Right lobe of liver (tissue), 6 donors: ENCODE measurements around the gene AGRN. TPM values are rescaled to one million over a fixed set of nuclear protein-coding genes. Genes with fewer than 3 reads are reported as not detected.
A peak's percentile ranks its signal among the peaks of the same experiment; 100 is the strongest.
"Not testable (repeated sequence)": the region's sequence is repeated elsewhere in the genome, so short reads cannot be mapped to it uniquely, and the experiment has no call there.

Source experiments
- ATAC-seq, 4 donors: fragments of 200-7000 bp; cut with Tn5 transposase; one replicate each; pipeline ENCODE4 v1.9.1; 2020; ENCODE audit warnings: mild to moderate bottlenecking in 4 of 4, moderate library complexity in 4 of 4
- DNase-seq, 3 donors: peaks; one replicate each; pipeline ENCODE4 v3.0.0-alpha.2; 2020
- H3K27ac ChIP-seq, 3 donors: fragments of 200-600 bp; one replicate each; pipeline ENCODE4 v1.8.0; 2022
- H3K27me3 ChIP-seq, 2 donors: fragments of 200-600 bp; one replicate each; pipeline ENCODE4 v1.8.0; 2022
- H3K36me3 ChIP-seq, 4 donors: fragments of 200-600 bp; sonication (generic) in 1 of 4; one replicate each; pipeline versions ENCODE4 v1.5.1 to v1.8.0; 2017 to 2022; ENCODE audit warnings: control low read depth in 1 of 4
- H3K4me1 ChIP-seq, 4 donors: fragments of 200-600 bp; sonication (generic) in 1 of 4; one replicate each; pipeline versions ENCODE4 v1.5.1 to v1.8.0; 2017 to 2022; ENCODE audit warnings: control low read depth in 1 of 4
- H3K4me3 ChIP-seq, 3 donors: fragments of 200-600 bp; one replicate each; pipeline ENCODE4 v1.8.0; 2022
- H3K9me3 ChIP-seq, 4 donors: fragments of 200-600 bp; sonication (generic) in 1 of 4; one replicate each; pipeline versions ENCODE4 v1.5.1 to v1.8.0; 2017 to 2022; ENCODE audit warnings: control low read depth in 1 of 4
- CTCF ChIP-seq, 4 donors: fragments of 200-600 bp in 3 of 4; fragments of 450-650 bp in 1 of 4; IDR thresholded peaks; one replicate each; pipeline versions ENCODE4 v1.5.1 to v1.8.0; 2016 to 2022; ENCODE audit warnings: antibody characterized with exemption in 4 of 4, mild to moderate bottlenecking in 2 of 4
- POLR2A ChIP-seq: fragments of 450-650 bp; IDR thresholded peaks from one replicate; pipeline ENCODE4 v1.6.1; 2017; ENCODE audit warnings: antibody characterized with exemption, mild to moderate bottlenecking
- WGBS: methylation state at CpG from one replicate; pipeline ENCODE4 v1.1.6; 2018; ENCODE audit warnings: low coverage, low lambda C conversion rate; ENCODE audit not compliant: insufficient coverage; ENCODE audit errors: missing lambda C conversion rate; 5-methylcytosine and 5-hydroxymethylcytosine counted together
- intact Hi-C, 2 donors: fragments of 100-400 bp; cut with DNase I; formaldehyde crosslinking; loops; one replicate each; pipeline versions ENCODE4 v1.11.2 to v1.14.1; 2022
- total RNA-seq, 6 experiments: library from RNA; depleted of rRNA in 2 of 6; stranded (reverse); fragments of >200 nt in 2 of 6; fragmentation: NEBNext Ultra II Directional in 3 of 6; extraction: Animal tissue kit (Norgen Biotek cat#: 25700) in 3 of 6; gene quantifications; one replicate each; pipeline versions ENCODE4 v1.1.0 to v1.2.4, GENCODE V29; 2016 to 2023
- donor health status: DM: no; HTN: yes; CAD: no.
- donor health status: DM: no; HTN: no; CAD: no.
- donor health status: DM: no; HTN: no; CAD: no.
- donor health status: DM: no; HTN: yes; CAD: no.
- donor health status: DM: no; HTN: yes; CAD: no.

Gene AGRN
- total RNA-seq, 6 experiments from 2014 or later = 14.2 to 44.5 (median 35.2) TPM

GRCh38 chr1:1063261-1063944 lies 43.5 kb downstream of the AGRN start:
- TF ChIP-seq POLR2A (no peak), CTCF (IDR thresholded peaks at IDR 0.05) (no peak)
- WGBS = 60% methylated on average over 1 of the region's 24 CpGs
- DNase-seq = no peak
- H3K27ac ChIP-seq = no peak overlapping the region
- peaks cover 0 to 12% (median 3%) of the 10 kb centered on the region in 4 donors for H3K4me1 ChIP-seq
- ATAC-seq = peak in 1 of 4 donors; percentile 1
- intact Hi-C loops = loop anchor here in 1 of 2 donors (10.0 kb wide), 1 partner anchor 79 kb away; the partner anchor contains the start of gene PERM1
- H3K9me3 ChIP-seq = no peaks in the 10 kb centered on the region
- no peak overlapping the region for H3K4me3 ChIP-seq
- no peaks in the 10 kb centered on the region for H3K36me3 ChIP-seq
- peaks cover 0 to 20% of the 10 kb centered on the region in 2 donors for H3K27me3 ChIP-seq

GRCh38 chr1:1063945-1064831 lies 44.3 kb downstream of the AGRN start:
- TF ChIP-seq POLR2A = no peak
- TF ChIP-seq CTCF (IDR thresholded peaks at IDR 0.05) = peak; percentile 92 to 97 (median 96)
- intact Hi-C loops = loop anchor here (2.0 to 10.0 kb wide), 2 partner anchors 79 to 81 kb away; partner anchors contain the start of gene PERM1 (in 2 of the 2)
- Histone ChIP-seq H3K4me3 (no peak overlapping the region), H3K4me1 (peaks cover 0 to 6% (median under 1%) of the 10 kb centered on the region in 4 donors), H3K36me3 (no peaks in the 10 kb centered on the region), H3K27ac (no peak overlapping the region), H3K27me3 (peaks cover 0 to 20% of the 10 kb centered on the region in 2 donors), H3K9me3 (no peaks in the 10 kb centered on the region)
- peak in 2 of 3 donors; percentile 70 to 71 for DNase-seq
- peak; percentile 68 to 77 (median 76) for ATAC-seq
- WGBS = 14% methylated on average over 15 of the region's 50 CpGs

- Histone ChIP-seq H3K4me1 (peaks cover 0 to 6% (median 3%) of the 10 kb centered on the region in 4 donors), H3K27me3 (peaks cover 0 to 12% of the 10 kb centered on the region in 2 donors), H3K36me3 (no peaks in the 10 kb centered on the region), H3K4me3 (no peak overlapping the region), H3K9me3 (no peaks in the 10 kb centered on the region), H3K27ac (no peak overlapping the region)
- WGBS = 43% methylated on average over 15 of the region's 20 CpGs
- TF ChIP-seq CTCF (IDR thresholded peaks at IDR 0.05) (no peak), POLR2A (no peak)
- no peak for DNase-seq
- no peak for ATAC-seq
- intact Hi-C loops = loop anchor here (2.0 to 10.0 kb wide), 2 partner anchors 81 to 83 kb away; partner anchors contain the start of gene PERM1 (in 2 of the 2)
Observed at GRCh38 chr1:1065265-1065939, 45.5 kb downstream of the AGRN start.

- not testable (repeated sequence) for H3K27ac ChIP-seq, H3K36me3 ChIP-seq, H3K27me3 ChIP-seq, H3K4me3 ChIP-seq, DNase-seq, H3K4me1 ChIP-seq, H3K9me3 ChIP-seq, ATAC-seq
- intact Hi-C loops = loop anchor here (2.0 to 10.0 kb wide), 2 partner anchors 81 to 83 kb away; partner anchors contain the start of gene PERM1 (in 2 of the 2)
- WGBS = 66% methylated on average over 8 of the region's 11 CpGs
Observed at GRCh38 chr1:1065940-1066304, 46.0 kb downstream of the AGRN start.
